GM12865 (cell line): ENCODE measurements around the gene LSM11.
"Not testable (repeated sequence)": the region's sequence is repeated elsewhere in the genome, so short reads cannot be mapped to it uniquely, and the experiment has no call there.

Experiments
- DNase-seq: peaks from one replicate; pipeline ENCODE4 v3.0.0; 2010; ENCODE audit warnings: low read depth
- H3K4me3 ChIP-seq: 2 replicates; pipeline ENCODE4 v1.5.1; 2011; ENCODE audit warnings: mild to moderate bottlenecking, low read depth, low read length, control low read depth
- TF ChIP-seq, protein P1 (sequence below): IDR thresholded peaks from 2 replicates; pipeline ENCODE4 v1.5.1; 2011; ENCODE audit warnings: low read length, control low read depth, low read depth, inconsistent platforms; ENCODE audit not compliant: insufficient read depth; ENCODE audit errors: missing control alignments

The LSM11 gene

DNA sequence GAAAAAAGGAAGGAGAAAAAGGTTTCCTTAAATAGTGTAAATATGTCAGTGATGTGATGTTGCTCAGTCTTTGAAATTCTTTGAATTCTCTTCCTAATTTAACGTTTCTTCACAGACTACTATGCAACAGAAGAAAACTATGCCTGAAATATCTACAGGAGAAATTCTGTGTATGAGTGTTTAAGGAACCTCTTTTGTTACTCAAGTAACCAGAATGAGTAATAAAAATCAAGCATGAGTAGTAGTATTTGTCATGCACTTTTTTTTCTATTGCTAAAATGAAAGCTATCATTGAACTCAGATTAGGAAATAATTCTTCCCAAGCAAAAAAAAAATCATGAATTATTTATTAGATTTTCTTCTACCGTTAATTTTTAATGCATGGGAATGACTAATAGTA, 32.6 kb upstream of the LSM11 start:
- TF ChIP-seq, protein P1, sequence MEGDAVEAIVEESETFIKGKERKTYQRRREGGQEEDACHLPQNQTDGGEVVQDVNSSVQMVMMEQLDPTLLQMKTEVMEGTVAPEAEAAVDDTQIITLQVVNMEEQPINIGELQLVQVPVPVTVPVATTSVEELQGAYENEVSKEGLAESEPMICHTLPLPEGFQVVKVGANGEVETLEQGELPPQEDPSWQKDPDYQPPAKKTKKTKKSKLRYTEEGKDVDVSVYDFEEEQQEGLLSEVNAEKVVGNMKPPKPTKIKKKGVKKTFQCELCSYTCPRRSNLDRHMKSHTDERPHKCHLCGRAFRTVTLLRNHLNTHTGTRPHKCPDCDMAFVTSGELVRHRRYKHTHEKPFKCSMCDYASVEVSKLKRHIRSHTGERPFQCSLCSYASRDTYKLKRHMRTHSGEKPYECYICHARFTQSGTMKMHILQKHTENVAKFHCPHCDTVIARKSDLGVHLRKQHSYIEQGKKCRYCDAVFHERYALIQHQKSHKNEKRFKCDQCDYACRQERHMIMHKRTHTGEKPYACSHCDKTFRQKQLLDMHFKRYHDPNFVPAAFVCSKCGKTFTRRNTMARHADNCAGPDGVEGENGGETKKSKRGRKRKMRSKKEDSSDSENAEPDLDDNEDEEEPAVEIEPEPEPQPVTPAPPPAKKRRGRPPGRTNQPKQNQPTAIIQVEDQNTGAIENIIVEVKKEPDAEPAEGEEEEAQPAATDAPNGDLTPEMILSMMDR = no peak
- no peak for DNase-seq
- H3K4me3 ChIP-seq = no peak overlapping the region

- H3K4me3 ChIP-seq = no peak overlapping the region
- DNase-seq = no peak
- TF ChIP-seq, protein P1 = no peak
Measured at GRCh38 chr5:157713830-157714595, 29.5 kb upstream of the LSM11 start.

DNA sequence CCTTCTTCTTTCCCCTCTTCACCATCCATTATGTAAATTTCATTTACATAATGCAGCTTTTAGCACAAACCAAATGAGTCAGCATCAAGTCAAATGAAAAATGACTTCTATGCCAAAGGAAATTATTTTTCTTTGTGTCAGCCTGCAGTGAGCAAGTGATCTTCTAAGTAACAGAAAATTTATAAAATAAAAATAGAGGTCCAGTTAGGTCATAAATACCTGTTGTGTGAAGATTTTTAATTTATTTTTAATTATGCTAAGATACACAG, 29.0 kb upstream of the LSM11 start:
- no peak for DNase-seq
- TF ChIP-seq, protein P1 = no peak
- H3K4me3 ChIP-seq = no peak overlapping the region

DNA sequence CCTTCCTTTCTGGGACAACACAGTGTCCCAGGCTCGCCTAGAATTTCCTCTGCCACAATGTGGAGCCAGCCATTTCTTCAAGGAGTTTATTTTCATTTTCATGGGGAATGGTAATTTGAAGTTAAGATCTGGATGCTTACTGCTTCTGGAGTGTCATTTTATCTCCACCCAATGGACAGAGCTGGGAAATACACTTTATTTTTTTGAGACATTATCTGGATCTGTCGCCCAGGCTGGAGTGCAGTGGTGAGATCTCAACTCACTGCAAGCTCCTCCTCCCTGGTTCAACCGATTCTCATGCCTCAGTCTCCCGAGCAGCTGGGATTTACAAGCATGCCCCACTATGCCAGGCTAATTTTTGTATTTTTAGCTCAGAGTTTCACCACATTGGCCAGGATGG, 25.0 kb upstream of the LSM11 start:
- peak; percentile 66 for DNase-seq
- TF ChIP-seq, protein P1 = peak; percentile 54
- no peak overlapping the region for H3K4me3 ChIP-seq

DNA sequence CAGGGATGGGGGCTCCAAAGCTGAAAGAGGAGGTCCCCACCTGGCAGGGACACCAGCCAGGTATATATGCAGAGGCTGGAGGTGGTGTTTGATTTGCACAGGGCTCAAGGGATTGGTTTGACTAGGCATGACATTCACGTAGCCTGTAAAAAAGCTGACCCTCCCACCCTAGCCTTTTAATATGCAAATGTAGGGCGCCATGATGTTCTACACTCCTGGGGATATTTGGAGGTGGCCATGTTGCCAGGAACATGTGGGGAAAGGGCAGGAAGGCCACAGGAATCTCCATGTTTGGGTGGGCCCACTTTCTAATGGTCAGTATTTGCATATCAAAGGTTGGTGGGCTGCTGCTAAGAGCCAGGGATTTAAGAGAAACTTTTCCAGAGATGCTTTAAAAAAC, 24.3 kb upstream of the LSM11 start:
- no peak overlapping the region for H3K4me3 ChIP-seq
- no peak for DNase-seq
- TF ChIP-seq, protein P1 = no peak

DNA sequence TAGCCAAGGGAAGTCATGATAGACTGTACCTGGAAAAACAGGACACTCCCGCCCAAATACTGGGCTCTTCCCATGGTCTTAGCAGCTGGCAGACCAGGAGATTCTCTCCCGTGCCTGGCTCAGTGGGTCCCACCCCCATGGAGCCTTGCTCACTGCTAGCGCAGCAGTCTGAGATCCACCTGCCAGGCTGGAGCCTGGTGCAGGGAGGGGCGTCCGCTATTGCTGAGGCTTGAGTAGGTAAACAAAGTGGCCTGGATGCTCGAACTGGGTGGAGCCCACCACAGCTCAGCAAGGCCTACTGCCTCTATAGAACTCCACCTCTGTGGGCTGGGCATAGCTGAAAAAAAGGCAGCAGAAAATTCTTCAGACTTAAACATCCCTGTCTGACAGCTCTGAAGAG, 22.4 kb upstream of the LSM11 start:
- TF ChIP-seq, protein P1 = no peak
- H3K4me3 ChIP-seq = no peak overlapping the region
- DNase-seq = no peak

- not testable (repeated sequence) for DNase-seq, H3K4me3 ChIP-seq
Measured at GRCh38 chr5:157722895-157723294, 20.6 kb upstream of the LSM11 start.

DNA sequence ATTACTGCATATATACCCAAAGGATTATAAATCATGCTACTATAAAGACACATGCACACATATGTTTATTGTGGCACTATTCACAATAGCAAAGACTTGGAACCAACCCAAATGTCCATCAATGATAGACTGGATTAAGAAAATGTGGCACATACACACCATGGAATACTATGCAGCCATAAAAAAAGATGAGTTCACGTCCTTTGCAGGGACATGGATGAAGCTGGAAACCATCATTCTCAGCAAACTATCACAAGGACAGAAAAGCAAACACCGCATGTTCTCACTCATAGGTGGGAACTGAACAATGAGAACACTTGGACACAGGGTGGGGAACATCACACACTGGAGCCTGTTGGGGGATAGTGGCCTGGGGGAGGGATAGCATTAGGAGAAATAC, 16.9 kb upstream of the LSM11 start:
- DNase-seq = not testable (repeated sequence)

GRCh38 chr5:157727858-157728257, 15.7 kb upstream of the LSM11 start:
- not testable (repeated sequence) for H3K4me3 ChIP-seq, DNase-seq

More for the DNA sequence above, 16.9 kb upstream of the LSM11 start:
- not testable (repeated sequence) for H3K4me3 ChIP-seq
